Panc1 (cell line): Measurements from ENCODE around the gene PHKG1. TPM values are rescaled to one million over a fixed set of nuclear protein-coding genes. Genes with fewer than 3 reads are reported as not detected.

ENCODE experiments used
- ATAC-seq: fragments of 200-7000 bp; cut with Tn5 transposase; 2 replicates; pipeline ENCODE4 v1.9.1; 2020; ENCODE audit warnings: mild to moderate bottlenecking, moderate library complexity
- BruUV-seq: library from RNA; stranded (reverse); fragments of 400-500 nt; replicated peaks from 2 replicates; lab custom pipeline; 2021; lab: Mats Ljungman, UMichigan
- CTCF ChIA-PET: fragments of 300-600 bp; sonication (Branson Sonifier 250); formaldehyde crosslinking; loops from one replicate; lab custom pipeline; 2022; ENCODE audit warnings: antibody characterized with exemption; lab: Charles Lee
- POLR2A ChIA-PET: fragments of 300-600 bp; sonication (Branson Sonifier 250); formaldehyde crosslinking; loops from one replicate; lab custom pipeline; 2022; ENCODE audit warnings: antibody characterized with exemption; lab: Charles Lee
- DNase-seq: peaks from one replicate; pipeline ENCODE4 v3.0.0-alpha.2; 2010; ENCODE audit warnings: low read depth, low spot score
- H3K27ac ChIP-seq: 2 replicates; pipeline ENCODE4 v1.5.1; 2011; ENCODE audit warnings: mild to moderate bottlenecking, low read length, inconsistent platforms
- H3K27me3 ChIP-seq: fragments of 200-500 bp; sonication (Bioruptor generic); 2 replicates; pipeline ENCODE4 v1.6.0; 2014; ENCODE audit warnings: low read length, inconsistent platforms; ENCODE audit not compliant: control insufficient read depth, insufficient read depth
- H3K36me3 ChIP-seq: fragments of 200-500 bp; sonication (Bioruptor generic); 2 replicates; pipeline ENCODE4 v1.5.1; 2014; ENCODE audit warnings: inconsistent platforms, mild to moderate bottlenecking, low read length, moderate library complexity; ENCODE audit not compliant: control insufficient read depth, insufficient read depth
- H3K4me1 ChIP-seq: 2 replicates; pipeline ENCODE4 v1.5.1; 2011; ENCODE audit warnings: inconsistent platforms, mild to moderate bottlenecking, low read length, moderate library complexity; ENCODE audit not compliant: control insufficient read depth, insufficient read depth
- H3K4me3 ChIP-seq, 2 experiments: 2 replicates each; pipeline ENCODE4 v1.5.1; 2011 to 2012; ENCODE audit warnings: low read depth in 2 of 2, low read length in 2 of 2, mild to moderate bottlenecking in 2 of 2, inconsistent platforms in 1 of 2, moderate library complexity in 1 of 2
- H3K9me3 ChIP-seq: fragments of 200-500 bp; sonication (Bioruptor generic); 2 replicates; pipeline ENCODE4 v1.5.1; 2014; ENCODE audit warnings: low read depth, mild to moderate bottlenecking, inconsistent platforms, low read length, moderate library complexity; ENCODE audit not compliant: control insufficient read depth, insufficient read depth
- CTCF ChIP-seq: fragments of 450-650 bp; IDR thresholded peaks from 2 replicates; pipeline ENCODE4 v1.5.1; 2017; ENCODE audit warnings: mild to moderate bottlenecking
- POLR2AphosphoS5 ChIP-seq: IDR thresholded peaks from 2 replicates; pipeline ENCODE4 v1.6.1; 2012; ENCODE audit warnings: mild to moderate bottlenecking, low read depth, low read length, moderate library complexity
- REST ChIP-seq, 2 experiments: IDR thresholded peaks; 2 replicates each; pipeline ENCODE4 v1.6.1; 2011 to 2012; ENCODE audit warnings: low read depth in 2 of 2, control low read depth in 1 of 2, low read length in 1 of 2, mild to moderate bottlenecking in 1 of 2, moderate library complexity in 1 of 2; ENCODE audit not compliant: insufficient read depth in 1 of 2
- SIN3A ChIP-seq: IDR thresholded peaks from 2 replicates; pipeline ENCODE4 v1.6.1; 2012; ENCODE audit warnings: low read depth, mild to moderate bottlenecking, low read length, moderate library complexity, borderline replicate concordance; ENCODE audit not compliant: insufficient read depth
- TCF7L2 ChIP-seq: IDR thresholded peaks from 2 replicates; pipeline ENCODE4 v1.6.1; 2011; ENCODE audit warnings: mild to moderate bottlenecking, low read depth, low read length, inconsistent platforms
- in situ Hi-C: cut with HindIII; loops from 2 replicates; pipeline ENCODE4 v1.10.0; 2016; ENCODE audit warnings: low sequenced_read_pairs, low pct_unique_long_range_greater_than_20kb
- intact Hi-C: fragments of 100-400 bp; cut with micrococcal nuclease; formaldehyde crosslinking; loops from one replicate; pipeline ENCODE4 v1.10.0; 2022; ENCODE audit not compliant: unreplicated experiment
- total RNA-seq: library from RNA; stranded (reverse); gene quantifications from one replicate; pipeline ENCODE4 v1.2.1, GENCODE V29; 2021; ENCODE audit not compliant: unreplicated experiment

PHKG1 gene
- total RNA-seq, 1 experiment from 2014 or later, result 0.67 TPM

- intact Hi-C loops (loop anchor here (10.0 kb wide), 1 partner anchor 435 kb away; no protein-coding TSS in a partner anchor), in situ Hi-C loops (no loop called here)
- POLR2A ChIA-PET, result interaction anchor here (0.6 kb wide), 2 partner anchors 8 to 59 kb away, joined by 5 to 8 read pairs; no protein-coding TSS in a partner anchor
- H3K4me1 ChIP-seq, result peaks cover 14% of the 10 kb centered on the region
- TF ChIP-seq CTCF (peak; percentile 93), REST (IDR thresholded peaks at IDR 0.05; ENCODE audit: insufficient read depth in 1 of 2, low read depth in 2 of 2, low read length in 1 of 2) (no peak), SIN3A (no peak)
- no peaks in the 10 kb centered on the region for H3K9me3 ChIP-seq
- peak; percentile 86 for ATAC-seq
- no peak overlapping the region for H3K4me3 ChIP-seq
- no peaks in the 10 kb centered on the region for H3K36me3 ChIP-seq
- BruUV-seq, result TSS peak; percentile 89
- peak overlapping the region; percentile 5 for H3K27ac ChIP-seq
- no peak for DNase-seq
- H3K27me3 ChIP-seq, result no peaks in the 10 kb centered on the region
- CTCF ChIA-PET, result interaction anchor here (0.7 to 1.9 kb wide), 3 partner anchors 25 to 29 kb away, joined by 3 to 6 read pairs (median 4); partner anchors contain the start of genes CCT6A, CHCHD2 and PSPH
Measured at GRCh38 chr7:56079450-56080185, 13.1 kb downstream of the PHKG1 start.

GRCh38 chr7:56078196-56078595 is 14.6 kb downstream of the PHKG1 start:
- H3K9me3 ChIP-seq, result no peaks in the 10 kb centered on the region
- POLR2A ChIA-PET, result no interaction called here
- TF ChIP-seq REST (IDR thresholded peaks at IDR 0.05; ENCODE audit: insufficient read depth in 1 of 2, low read depth in 2 of 2, low read length in 1 of 2), result no peak
- no peak for TF ChIP-seq POLR2AphosphoS5
- TF ChIP-seq TCF7L2, result no peak
- no peak for TF ChIP-seq CTCF
- no peak for TF ChIP-seq SIN3A
- H3K4me1 ChIP-seq, result peaks cover 17% of the 10 kb centered on the region
- BruUV-seq, result no TSS peak
- no peak overlapping the region for H3K27ac ChIP-seq
- no peak for ATAC-seq
- CTCF ChIA-PET, result interaction anchor here (1.7 to 1.9 kb wide), 2 partner anchors 15 to 28 kb away, joined by 4 to 5 read pairs; partner anchors contain the start of genes CHCHD2 and PHKG1
- intact Hi-C loops, result loop anchor here (10.0 kb wide), 1 partner anchor 433 kb away; no protein-coding TSS in a partner anchor
- H3K4me3 ChIP-seq, result no peak overlapping the region
- DNase-seq, result no peak
- in situ Hi-C loops, result no loop called here
- no peaks in the 10 kb centered on the region for H3K36me3 ChIP-seq
- no peaks in the 10 kb centered on the region for H3K27me3 ChIP-seq
